Lung (tissue), 12 donors: ENCODE results near the gene RAC3. TPM values are rescaled to one million over a fixed set of nuclear protein-coding genes. Genes with fewer than 3 reads are reported as not detected.
A peak's percentile ranks its signal among the peaks of the same experiment; 100 is the strongest.

Source experiments
- ATAC-seq: fragments of 200-7000 bp; cut with Tn5 transposase; one replicate; pipeline ENCODE4 v1.9.1; 2020; ENCODE audit warnings: moderate number of reproducible peaks; ENCODE audit not compliant: insufficient read depth, low FRiP score
- DNase-seq, 3 donors: peaks; one replicate each; pipeline ENCODE4 v3.0.0-alpha.2; 2013 to 2017
- H3K27ac ChIP-seq, 2 donors: one replicate each; pipeline ENCODE4 v1.5.1; 2013; ENCODE audit warnings: mild to moderate bottlenecking in 2 of 2, moderate library complexity in 2 of 2, control low read depth in 1 of 2, inconsistent platforms in 1 of 2, low read depth in 1 of 2, low read length in 1 of 2
- H3K27me3 ChIP-seq, 3 donors: one replicate each; pipeline ENCODE4 v1.5.1; 2013; ENCODE audit warnings: low read length in 2 of 3; ENCODE audit not compliant: control insufficient read depth in 3 of 3, insufficient read depth in 3 of 3
- H3K36me3 ChIP-seq, 4 donors: one replicate each; pipeline ENCODE4 v1.5.1; 2013; ENCODE audit warnings: low read length in 4 of 4, mild to moderate bottlenecking in 1 of 4, moderate library complexity in 1 of 4; ENCODE audit not compliant: control insufficient read depth in 4 of 4, insufficient read depth in 4 of 4
- H3K4me1 ChIP-seq, 5 donors: one replicate each; pipeline ENCODE4 v1.5.1; 2013; ENCODE audit warnings: low read length in 5 of 5, mild to moderate bottlenecking in 2 of 5, moderate library complexity in 1 of 5; ENCODE audit not compliant: control insufficient read depth in 5 of 5, insufficient read depth in 5 of 5
- H3K4me3 ChIP-seq: one replicate; pipeline ENCODE4 v1.5.1; 2013; ENCODE audit warnings: mild to moderate bottlenecking, control low read depth, moderate library complexity
- H3K9ac ChIP-seq, 2 donors: one replicate each; pipeline ENCODE4 v1.5.1; 2013; ENCODE audit warnings: low read length in 2 of 2, control low read depth in 1 of 2; ENCODE audit not compliant: insufficient read depth in 1 of 2
- H3K9me3 ChIP-seq, 4 donors: one replicate each; pipeline ENCODE4 v1.5.1; 2013; ENCODE audit warnings: low read length in 3 of 4, mild to moderate bottlenecking in 1 of 4, moderate library complexity in 1 of 4; ENCODE audit not compliant: control insufficient read depth in 4 of 4, insufficient read depth in 3 of 4
- CTCF ChIP-seq: IDR thresholded peaks from 2 replicates; pipeline ENCODE4 v1.5.1; 2012; ENCODE audit warnings: mild to moderate bottlenecking; ENCODE audit errors: control extremely low read depth, extremely low read depth
- WGBS, 2 donors: extraction: QIAGEN DNeasy Blood & Tissue Kit; methylation state at CpG; one replicate each; pipeline ENCODE4 v1.1.7; 2013; 5-methylcytosine and 5-hydroxymethylcytosine counted together
- polyA plus RNA-seq, 2 donors: library from polyadenylated mRNA; stranded (reverse); fragments of 200-250 nt; gene quantifications; one replicate each; pipeline ENCODE4 v1.2.1, GENCODE V29; 2013
- total RNA-seq, 2 donors: library from RNA; depleted of rRNA in 1 of 2; stranded (reverse); fragments of >200 nt in 1 of 2; gene quantifications; one replicate each; pipeline ENCODE4 v1.2.1, GENCODE V29; 2014 to 2021
- donor health status: control.
- donor health status: control.
- donor health status: Bipolar disorder and iron deficiency.
- donor health status: healthy.
- donor health status: DM: yes; HTN: yes; CAD: no.

RAC3 gene
- total and polyA plus RNA-seq, 4 donors = 6.0 to 8.3 (median 8.1) TPM

- Histone ChIP-seq H3K4me1 (peaks cover 0 to 34% (median 8%) of the 10 kb centered on the region in 5 donors), H3K27ac (no peak overlapping the region), H3K9ac (no peak overlapping the region), H3K9me3 (no peaks in the 10 kb centered on the region), H3K36me3 (peaks cover 0 to 13% (median 0%) of the 10 kb centered on the region in 4 donors), H3K4me3 (no peak overlapping the region), H3K27me3 (no peaks in the 10 kb centered on the region)
- WGBS, 2 donors = 85 to 88% methylated on average over 30 to 32 of the region's 32 CpGs
- ATAC-seq (no peak), DNase-seq (peak in 2 of 3 donors; percentile 56)
- no peak for TF ChIP-seq CTCF
Measured at GRCh38 chr17:82000803-82001570, 30.5 kb upstream of the RAC3 start.

- no peak for TF ChIP-seq CTCF
- ATAC-seq (no peak), DNase-seq (no peak)
- H3K9ac ChIP-seq = no peak overlapping the region
- peaks cover 0 to 7% (median 0%) of the 10 kb centered on the region in 4 donors for H3K36me3 ChIP-seq
- no peak overlapping the region for H3K27ac ChIP-seq
- H3K4me1 ChIP-seq = peaks cover 3 to 40% (median 8%) of the 10 kb centered on the region in 5 donors
- no peaks in the 10 kb centered on the region for H3K9me3 ChIP-seq
- WGBS, 2 donors = 85 to 88% methylated on average over 17 of the region's 17 CpGs
- no peaks in the 10 kb centered on the region for H3K27me3 ChIP-seq
- no peak overlapping the region for H3K4me3 ChIP-seq
Measured at GRCh38 chr17:82001571-82002056, 29.9 kb upstream of the RAC3 start.

DNA sequence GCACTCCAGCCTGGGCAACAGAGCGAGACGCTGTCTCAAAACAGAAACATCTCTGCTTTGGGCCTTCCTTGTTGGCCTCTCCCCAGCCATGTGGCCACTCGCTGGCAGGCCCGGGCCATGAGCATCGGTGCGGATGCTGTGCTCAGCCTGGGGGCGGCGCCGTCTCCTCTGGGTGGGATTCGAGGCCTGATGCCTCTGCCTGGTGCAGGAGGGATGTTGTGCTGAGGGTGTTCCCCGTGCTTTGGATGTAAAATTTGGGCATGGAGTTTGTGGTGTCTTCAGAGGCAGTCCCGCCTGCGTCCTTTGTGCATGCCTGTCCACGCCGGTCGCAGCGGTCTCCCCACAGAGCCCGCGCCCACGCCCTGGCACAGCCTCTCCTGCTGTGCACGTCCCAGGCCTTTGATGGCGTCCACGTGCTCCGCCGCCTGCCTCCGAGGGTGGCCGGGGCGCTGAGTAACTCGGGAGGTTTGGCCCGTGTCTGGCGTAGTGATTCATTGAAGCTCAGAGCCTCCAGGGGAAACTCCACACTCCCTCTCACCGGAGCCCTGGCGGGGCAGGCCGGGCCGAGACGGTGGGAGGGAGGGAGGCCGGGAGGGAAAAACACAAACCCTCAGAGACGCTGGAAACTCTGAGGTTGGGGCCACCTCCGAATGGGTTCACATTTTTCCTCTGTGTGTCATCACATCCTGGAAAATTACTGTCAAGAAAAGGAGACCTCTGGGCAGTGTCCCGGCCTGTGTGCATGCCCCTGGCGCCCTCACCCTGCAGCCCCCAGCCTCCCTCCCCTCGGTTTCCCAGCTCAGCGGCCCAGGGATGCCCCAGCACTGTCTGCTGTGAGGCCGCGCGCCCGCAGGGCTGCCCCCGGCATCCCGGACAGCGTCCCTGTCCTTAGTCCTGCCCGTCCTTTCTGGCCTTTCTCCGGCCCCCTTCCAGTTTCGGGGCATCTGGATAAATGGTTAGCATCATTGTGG lies 27.8 kb upstream of the RAC3 start:
- DNase-seq = no peak
- no peak overlapping the region for H3K27ac ChIP-seq
- no peak overlapping the region for H3K9ac ChIP-seq
- no peak overlapping the region for H3K4me3 ChIP-seq
- TF ChIP-seq CTCF = no peak
- H3K36me3 ChIP-seq = peaks cover 0 to 2% (median 0%) of the 10 kb centered on the region in 4 donors
- peaks cover 3 to 42% (median 8%) of the 10 kb centered on the region in 5 donors for H3K4me1 ChIP-seq
- 77 to 89% methylated on average over 53 of the region's 53 CpGs for WGBS, 2 donors
- H3K27me3 ChIP-seq = no peaks in the 10 kb centered on the region
- no peaks in the 10 kb centered on the region for H3K9me3 ChIP-seq
- peak; percentile 20 for ATAC-seq
